NCI-H2227 treated with DMSO at 0.1 percent for 48 hours (cell line): ENCODE measurements around the gene ACADS.
"Not testable (repeated sequence)": the region's sequence is repeated elsewhere in the genome, so short reads cannot be mapped to it uniquely, and the experiment has no call there.

ENCODE experiments used
- DNase-seq: peaks from one replicate; lab custom pipeline; 2025; lab: John Stamatoyannopoulos, UW

The ACADS gene

DNA sequence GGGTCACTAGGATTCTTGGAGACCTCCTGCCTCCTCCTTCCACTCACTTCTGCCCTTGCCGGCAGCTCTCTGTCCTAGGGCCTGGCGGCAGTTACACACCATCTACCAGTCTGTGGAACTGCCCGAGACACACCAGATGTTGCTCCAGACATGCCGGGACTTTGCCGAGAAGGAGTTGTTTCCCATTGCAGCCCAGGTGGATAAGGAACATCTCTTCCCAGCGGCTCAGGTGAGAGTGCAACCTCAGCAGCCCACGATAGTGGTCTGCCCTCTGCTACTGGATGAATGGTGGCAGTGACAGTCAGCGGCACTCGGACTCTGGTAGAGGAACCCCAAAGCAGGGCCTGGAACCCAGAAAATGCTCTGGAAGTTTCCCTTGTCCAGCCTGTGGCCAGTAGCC, 1.3 kb downstream of the ACADS start:
- DNase-seq = no peak

DNA sequence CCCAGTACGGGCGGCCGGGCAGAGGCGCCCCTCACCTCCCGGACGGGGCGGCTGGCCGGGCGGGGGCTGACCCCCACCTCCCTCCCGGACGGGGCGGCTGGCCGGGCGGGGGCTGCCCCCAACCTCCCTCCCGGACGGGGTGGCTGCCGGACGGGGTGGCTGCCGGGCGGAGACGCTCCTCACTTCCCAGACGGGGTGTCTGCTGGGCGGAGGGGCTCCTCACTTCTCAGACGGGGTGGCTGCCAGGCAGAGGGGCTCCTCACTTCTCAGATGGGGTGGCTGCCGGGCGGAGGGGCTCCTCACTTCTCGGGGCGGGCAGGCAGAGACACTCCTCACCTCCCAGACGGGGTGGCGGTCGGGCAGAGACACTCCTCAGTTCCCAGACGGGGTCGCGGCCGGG, 6.6 kb downstream of the ACADS start:
- not testable (repeated sequence) for DNase-seq

DNA sequence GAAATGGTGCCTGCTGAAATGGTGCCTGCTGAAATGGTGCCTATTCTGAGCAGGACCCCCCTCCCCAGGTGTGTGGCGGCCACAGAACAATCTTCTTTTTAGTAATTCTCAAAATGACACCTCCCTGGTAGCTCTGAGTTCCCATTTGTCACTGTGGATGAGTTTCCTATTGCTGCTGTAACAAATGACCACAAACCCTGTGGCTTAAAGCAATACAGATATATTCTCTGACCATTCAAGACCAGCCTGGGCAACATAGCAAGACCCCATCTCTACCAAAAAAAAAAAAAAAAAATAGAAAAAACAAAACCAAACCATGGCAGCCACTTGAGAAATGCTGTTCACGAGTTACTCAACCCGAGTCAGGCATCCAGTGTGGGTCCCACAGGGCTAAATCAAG, 7.9 kb downstream of the ACADS start:
- DNase-seq = no peak

DNA sequence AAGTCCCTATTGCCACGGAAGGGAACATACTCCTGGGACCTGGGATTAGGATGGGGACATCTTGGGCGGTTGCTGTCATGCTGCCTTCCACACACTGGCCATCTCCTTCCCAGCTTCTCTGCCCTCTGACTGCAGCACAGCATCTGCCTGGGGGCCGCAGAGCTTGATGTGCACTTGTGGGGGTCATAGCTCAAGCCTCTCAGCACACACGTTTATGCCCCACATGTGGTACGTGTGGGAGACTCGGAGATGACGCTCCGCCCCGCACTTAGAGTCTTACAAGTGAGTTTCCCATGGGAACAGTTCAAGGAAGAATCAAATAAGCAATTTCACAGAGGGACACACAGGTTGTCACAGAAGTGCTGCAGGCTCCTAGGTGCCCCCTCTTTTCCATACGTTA, 8.6 kb downstream of the ACADS start:
- DNase-seq = no peak

DNA sequence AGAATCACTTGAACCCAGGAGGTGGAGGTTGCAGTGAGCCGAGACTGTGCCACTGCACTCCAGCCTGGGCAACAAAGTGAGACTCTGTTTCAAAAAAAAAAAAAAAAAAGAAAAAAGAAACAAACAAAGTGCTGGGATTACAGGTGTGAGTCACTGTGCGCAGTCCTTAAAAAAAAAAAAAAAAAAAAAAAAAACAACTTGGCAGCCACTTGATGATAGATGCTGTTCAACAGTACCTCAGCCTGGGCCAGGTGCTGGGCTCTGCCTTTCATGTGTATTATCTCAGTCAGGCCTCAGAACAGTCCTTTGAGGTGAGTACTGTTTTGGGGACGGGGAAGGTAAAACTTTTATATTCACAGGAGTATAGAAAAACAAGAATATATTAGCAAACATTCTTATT, 9.6 kb downstream of the ACADS start:
- DNase-seq = no peak

DNA sequence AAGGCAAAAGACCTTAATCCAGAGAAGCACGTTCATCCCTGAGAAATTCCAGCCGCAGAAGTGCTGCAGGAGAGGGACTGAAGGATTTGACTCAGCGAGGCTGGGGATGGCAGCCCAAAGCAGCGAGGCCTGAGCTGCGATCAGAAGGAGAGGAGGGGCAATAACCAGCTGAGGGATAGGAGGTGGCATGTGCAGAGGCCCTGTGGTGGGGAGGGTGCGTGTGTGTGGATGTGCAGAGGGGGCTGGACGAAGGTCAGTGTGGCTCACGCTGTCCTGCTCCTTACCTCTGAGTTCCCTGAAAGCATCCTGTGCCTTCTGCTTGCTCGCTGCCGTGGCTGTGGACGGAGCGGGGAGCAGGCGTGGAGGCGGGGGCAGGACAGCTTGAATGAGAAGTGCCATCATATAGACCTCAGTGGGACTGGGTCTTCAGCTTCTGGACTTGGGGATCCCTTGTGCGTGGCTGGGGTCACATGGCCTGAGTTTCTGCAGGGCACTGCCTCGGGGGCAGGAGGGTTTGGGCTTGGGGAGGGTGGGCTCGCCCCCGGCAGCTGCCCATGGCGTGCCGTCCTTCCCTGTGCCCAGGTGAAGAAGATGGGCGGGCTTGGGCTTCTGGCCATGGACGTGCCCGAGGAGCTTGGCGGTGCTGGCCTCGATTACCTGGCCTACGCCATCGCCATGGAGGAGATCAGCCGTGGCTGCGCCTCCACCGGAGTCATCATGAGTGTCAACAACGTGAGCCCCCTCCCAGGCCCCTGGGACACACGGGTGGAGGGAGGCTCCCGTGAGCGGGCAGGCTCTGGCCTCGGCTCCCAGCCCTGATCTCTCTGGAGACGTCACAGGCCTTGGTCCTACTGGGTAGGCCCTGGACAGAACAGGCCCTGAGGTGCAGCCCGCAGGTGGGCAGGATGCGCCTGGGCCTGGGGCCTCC, 11.0 kb downstream of the ACADS start:
- no peak for DNase-seq

DNA sequence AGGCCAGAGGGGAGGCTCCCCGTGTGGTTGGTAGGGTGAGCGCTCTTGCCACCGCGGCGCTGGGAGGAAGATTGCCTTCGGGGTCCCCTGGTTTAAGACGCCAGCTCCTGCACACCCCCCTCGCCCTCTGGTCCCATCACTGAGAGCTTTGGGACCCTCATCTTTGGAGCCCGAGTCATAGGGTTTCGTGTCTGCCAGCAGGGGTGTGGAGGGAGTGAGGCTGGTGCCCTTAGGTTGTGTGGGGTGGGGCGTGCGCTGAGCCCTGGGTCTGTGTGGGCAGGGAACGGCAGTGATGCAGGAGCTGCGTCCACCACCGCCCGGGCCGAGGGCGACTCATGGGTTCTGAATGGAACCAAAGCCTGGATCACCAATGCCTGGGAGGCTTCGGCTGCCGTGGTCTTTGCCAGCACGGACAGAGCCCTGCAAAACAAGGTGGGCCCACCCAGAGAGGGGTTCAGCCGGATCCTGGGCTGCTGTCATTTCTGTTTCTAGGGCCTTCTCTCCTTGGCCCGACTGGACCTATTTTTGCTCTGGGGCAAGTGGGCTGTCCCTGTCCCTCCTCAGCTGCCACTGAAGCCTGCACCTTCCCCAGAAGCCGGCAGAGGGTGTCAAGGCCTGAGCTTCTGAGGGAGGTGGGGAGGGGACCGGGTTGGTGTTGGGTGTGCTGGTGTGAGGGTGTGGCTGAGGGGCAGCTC, 12.1 kb downstream of the ACADS start:
- DNase-seq = no peak

DNA sequence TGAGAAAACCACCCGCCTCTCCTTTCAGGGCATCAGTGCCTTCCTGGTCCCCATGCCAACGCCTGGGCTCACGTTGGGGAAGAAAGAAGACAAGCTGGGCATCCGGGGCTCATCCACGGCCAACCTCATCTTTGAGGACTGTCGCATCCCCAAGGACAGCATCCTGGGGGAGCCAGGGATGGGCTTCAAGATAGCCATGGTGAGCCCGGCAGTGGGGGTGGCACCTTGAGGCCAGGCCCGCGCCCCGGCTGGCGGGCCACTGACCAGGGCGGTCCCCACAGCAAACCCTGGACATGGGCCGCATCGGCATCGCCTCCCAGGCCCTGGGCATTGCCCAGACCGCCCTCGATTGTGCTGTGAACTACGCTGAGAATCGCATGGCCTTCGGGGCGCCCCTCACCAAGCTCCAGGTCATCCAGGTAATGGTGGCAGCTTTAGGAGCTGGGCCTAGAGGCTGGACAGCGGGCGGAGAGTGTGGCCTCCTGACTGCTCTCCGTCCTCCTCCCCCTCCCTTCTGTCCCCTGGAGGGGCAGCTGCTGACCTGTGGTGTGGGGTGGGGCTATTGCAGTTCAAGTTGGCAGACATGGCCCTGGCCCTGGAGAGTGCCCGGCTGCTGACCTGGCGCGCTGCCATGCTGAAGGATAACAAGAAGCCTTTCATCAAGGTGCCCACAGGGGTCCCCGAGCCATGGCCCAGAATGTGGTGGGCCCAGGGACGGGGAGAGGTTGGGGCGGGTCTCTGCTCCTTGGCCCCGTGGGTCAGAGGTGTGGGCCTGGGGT, 12.8 kb downstream of the ACADS start:
- no peak for DNase-seq

DNA sequence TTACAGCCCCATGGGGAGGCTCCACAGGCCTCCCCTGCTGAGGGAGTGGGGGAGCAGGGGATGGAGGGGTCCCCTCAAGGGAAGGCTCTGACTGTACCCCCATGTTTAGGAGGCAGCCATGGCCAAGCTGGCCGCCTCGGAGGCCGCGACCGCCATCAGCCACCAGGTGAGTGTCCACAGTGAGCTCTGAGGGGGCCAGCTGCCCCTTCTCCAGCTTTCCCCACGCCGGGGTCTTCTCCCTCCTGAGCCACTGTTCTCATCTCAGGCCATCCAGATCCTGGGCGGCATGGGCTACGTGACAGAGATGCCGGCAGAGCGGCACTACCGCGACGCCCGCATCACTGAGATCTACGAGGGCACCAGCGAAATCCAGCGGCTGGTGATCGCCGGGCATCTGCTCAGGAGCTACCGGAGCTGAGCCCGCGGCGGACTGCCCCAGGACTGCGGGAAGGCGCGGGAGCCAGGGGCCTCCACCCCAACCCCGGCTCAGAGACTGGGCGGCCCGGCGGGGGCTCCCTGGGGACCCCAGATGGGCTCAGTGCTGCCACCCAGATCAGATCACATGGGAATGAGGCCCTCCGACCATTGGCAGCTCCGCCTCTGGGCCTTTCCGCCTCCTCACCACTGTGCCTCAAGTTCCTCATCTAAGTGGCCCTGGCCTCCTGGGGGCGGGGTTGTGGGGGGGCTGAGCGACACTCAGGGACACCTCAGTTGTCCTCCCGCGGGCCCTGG, 13.6 kb downstream of the ACADS start:
- DNase-seq = no peak

DNA sequence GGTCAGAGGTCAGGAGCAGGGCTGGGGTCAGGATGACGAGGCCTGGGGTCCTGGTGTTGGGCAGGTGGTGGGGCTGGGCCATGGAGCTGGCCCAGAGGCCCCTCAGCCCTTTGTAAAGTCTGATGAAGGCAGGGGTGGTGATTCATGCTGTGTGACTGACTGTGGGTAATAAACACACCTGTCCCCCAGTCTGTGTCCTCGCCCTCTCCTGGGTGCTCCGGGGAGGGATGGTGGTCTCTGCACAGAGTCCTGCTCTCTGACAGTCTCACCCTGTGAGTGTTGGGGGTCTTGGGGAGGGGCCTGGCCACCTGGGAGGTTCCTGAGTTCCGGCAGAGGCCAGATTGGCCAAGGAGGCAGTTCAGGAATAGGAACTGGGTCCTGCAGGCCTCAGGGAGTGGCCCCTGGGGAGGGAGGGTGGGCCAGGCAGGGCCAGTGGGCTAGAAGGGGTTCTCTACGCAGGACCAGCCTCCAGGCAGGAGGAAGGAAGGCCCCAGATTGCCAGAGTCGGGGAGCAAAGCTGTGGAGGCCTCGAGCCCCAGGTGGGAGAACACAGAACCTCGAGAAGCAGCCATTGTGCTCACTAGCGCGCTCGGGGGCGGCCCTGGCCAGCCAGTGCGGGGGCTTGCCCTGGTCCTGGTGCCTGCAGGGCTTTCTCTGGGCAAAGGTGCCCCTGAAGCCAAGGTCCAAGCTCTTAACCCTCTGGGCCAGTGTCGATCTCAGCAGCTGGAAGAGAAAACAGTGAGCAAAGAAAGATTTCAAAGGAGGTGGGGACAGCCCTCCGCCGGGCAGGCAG, 14.4 kb downstream of the ACADS start:
- no peak for DNase-seq

DNA sequence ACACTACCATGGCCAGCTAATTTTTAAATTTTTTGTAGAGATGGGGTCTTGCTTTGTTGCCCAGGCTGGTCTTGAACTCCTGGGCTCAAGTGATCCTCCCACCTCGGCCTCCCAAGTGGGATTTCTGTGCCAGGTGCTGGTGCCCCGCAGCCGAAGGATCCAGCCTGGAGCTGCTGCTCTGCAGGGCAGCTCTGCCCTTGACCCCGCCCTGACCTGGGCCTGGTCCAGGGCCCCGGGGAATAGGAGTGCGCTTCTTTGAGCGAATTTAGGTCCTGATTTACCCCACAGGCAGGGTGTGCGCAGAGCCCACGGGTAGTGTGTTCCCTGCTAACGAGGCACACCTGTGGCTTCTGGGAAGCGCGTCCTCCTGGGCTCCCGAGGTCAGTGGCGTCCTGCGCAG, 15.2 kb downstream of the ACADS start:
- no peak for DNase-seq

DNA sequence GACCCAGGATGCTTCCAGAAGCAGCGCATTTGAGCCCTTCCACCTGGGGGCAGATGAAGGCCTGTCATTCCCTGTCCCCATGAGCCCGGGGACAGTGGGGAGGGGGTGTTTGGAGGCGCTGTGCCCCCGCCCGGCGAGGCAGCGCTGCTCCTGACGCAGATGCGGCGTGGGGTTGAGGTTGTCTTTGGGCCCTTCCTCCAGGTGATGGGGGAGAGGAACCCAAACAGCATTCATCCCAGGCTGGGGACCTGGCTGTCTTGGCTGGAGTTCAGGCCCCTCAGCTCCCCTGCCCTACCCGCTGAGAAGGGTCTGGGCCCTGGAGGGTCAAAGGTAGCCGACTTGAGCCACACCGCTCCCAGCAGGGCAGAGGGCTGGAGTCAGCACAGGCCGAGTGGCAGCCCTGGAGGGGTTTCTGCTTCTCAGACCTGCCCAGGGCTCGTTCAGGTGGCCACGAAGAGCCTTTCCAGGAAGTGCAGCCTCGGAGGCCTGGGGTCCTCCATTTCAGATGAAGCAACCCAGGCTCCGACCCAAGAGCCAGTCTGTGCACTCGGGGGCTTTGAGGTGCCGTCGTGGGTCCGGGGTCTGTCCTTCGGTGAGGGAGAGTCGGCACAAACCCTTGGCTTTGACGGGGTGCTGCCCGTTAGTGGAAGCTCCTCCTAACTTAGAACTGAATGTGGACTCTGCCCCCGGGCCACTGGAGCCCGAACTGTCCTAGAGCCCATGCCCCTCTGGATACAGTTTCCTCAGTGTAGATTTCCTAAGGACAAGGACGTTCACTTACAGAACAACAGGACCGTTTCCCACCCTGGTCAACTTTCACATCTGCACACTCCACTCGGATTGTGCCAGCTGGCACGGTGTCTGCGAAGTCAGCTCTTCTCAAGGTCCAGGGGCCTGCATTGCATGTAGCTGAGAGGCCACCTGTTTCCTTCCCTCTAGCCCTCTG, 16.1 kb downstream of the ACADS start:
- DNase-seq = no peak

DNA sequence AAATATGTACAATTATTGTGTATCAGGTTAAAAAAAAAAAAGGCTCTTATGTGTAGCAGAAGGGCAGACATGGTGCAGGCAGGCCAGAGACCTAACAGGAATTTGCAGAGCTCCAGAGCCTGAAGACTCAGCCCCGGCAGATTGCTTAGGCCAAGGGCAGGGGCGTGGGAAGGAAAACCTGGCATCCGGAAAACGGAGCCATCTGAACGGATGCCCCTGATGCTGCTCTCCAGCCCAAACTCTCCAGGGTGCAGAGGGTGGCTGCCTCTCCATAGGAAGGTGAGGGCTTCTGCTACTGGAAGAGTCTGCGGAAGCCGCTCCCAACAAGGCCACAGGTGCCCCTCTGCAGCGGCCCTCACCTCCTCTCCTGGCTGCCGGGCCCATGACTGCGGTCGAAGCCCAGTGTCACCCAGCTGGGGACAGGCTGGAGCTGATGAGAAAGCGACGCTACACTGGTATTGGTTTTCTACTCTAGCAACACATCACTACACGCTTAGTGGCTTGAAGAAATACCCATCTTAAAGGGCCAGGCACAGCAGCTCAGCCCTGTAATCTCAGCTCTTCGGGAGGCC, 19.4 kb downstream of the ACADS start:
- DNase-seq = no peak

DNA sequence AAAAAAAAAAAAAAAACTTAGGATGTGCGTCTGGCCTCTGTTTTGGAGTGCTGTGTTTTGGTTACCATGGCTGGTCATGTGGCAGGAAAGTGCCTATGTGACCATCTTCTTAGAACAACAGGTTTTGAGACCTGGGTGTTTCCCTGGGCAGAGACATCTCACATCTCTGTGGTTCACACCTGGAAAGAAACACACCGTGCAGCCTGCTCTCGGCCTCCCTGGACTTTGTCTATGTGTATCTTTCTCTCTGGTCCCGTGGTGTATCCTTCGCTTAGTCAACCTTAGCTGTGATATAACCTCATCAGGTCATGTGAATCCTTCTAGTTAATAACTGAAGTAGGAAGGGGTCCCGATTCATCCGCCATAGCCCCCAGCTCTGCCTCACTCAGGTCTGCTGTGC, 22.6 kb downstream of the ACADS start:
- DNase-seq = no peak

DNA sequence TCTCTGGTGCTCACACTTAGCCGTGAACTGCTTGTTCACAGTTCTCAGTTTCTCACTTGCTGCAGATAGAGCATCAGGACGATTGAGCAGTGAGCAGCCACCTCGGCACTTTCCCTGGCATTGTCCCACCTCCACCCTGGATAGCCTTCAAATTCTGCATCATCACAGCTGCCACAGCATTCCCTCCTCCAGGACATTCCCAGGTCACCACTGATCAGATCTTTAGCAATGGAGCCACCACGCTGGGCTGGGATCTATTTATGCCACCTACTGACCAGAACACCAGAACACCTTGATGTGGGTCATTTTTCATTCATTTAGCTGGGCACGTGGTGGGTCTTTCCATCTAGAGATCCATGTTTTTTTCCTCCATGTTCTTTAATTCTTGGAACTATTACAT, 23.6 kb downstream of the ACADS start:
- no peak for DNase-seq

DNA sequence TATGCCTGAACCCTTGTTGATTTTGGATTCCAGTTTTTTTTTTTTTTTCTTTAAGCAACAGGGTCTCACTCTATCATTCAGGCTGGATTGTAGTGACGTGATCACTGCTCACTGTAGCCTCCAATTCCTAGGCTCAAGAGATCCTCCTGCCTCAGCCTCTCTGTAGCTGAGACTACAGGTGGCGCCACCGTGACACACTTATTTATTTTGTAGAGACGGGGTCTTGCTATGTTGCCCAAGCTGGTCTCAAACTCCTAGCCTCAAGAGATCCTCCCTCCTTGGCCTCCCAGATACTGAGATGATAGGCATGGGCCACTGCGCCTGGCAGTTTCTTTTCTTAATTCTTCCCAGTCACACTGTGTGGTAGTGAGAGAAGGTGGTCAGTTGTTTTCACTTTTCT, 25.2 kb downstream of the ACADS start:
- no peak for DNase-seq

DNA sequence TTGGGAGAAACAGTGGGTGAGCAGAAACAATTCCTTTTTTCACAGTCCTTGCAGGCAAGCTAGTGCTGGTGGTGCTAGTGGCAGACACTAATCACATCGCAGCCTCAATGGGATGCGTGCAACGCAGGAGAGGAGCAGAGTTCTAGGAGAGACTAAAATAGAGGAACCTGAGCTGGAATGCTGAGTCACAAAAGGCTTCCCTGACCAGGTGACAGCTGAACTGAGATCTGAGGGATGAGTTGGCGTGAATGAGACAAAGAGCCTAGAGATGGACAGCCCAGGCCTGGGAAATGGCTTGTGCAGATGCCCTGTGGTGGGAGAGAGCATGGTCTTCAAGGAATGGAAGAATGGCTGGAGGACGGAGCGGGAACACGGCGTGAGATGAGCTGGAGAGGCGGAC, 25.8 kb downstream of the ACADS start:
- no peak for DNase-seq

DNA sequence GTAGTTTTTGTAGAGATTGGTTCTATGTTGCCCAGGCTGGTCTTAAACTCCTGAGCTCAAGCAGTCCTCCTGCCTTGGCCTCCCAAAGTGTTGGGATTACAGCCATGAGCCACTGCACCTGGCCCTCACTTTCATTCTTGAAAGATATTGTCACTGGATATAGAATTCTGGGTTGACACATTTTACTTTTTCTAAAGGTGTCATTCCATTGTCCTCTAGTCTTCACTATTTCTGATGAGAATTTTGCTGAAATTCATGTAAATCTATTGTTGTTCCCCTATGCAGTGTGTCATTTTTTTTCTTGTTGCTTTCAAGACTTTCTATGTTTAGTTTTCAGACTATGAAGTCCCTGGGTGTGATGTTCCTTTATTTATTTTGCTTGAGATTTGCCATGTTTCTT, 29.2 kb downstream of the ACADS start:
- DNase-seq = no peak

DNA sequence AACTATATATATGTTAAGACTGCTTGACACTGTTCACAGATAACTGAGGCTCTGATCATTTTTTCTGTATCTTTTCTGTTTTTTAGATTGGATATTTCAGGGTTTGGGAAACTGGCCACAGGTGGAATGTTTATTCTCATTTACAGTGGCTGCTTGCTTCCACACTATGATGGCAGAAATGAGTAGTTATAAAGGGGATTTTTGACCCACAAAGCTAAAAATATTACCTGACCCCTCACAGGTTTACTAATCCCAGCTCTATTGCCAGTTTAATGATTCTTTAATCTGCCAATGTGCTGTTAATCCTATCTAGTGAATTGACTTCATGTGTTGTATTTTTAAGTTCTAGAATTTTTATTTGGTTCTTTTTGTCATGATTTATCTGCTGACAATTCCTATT, 29.6 kb downstream of the ACADS start:
- DNase-seq = no peak
